HG02981 (cell line): ENCODE results near the gene RAP1A.
"Not testable (repeated sequence)": the region's sequence is repeated elsewhere in the genome, so short reads cannot be mapped to it uniquely, and the experiment has no call there.

Experiments
- ATAC-seq: cut with Tn5 transposase; IDR thresholded peaks from one replicate; pipeline ENCODE4 v1.9.1; 2021; ENCODE audit warnings: mild to moderate bottlenecking, moderate library complexity; ENCODE audit not compliant: unreplicated experiment

The RAP1A gene

GRCh38 chr1:111628153-111628552, 8.6 kb downstream of the RAP1A start:
- no peak for ATAC-seq

- ATAC-seq = no peak
Measured at GRCh38 chr1:111629190-111629954, 9.8 kb downstream of the RAP1A start.

- no peak for ATAC-seq
Measured at GRCh38 chr1:111630567-111630966, 11.0 kb downstream of the RAP1A start.

GRCh38 chr1:111631502-111631901, 11.9 kb downstream of the RAP1A start:
- no peak for ATAC-seq

- not testable (repeated sequence) for ATAC-seq
Measured at GRCh38 chr1:111632771-111633170, 13.2 kb downstream of the RAP1A start.

GRCh38 chr1:111633736-111634247, 14.2 kb downstream of the RAP1A start:
- ATAC-seq = no peak

- ATAC-seq = no peak
Measured at GRCh38 chr1:111635324-111636009, 15.9 kb downstream of the RAP1A start.

GRCh38 chr1:111638320-111638719, 18.7 kb downstream of the RAP1A start:
- ATAC-seq = no peak

GRCh38 chr1:111639602-111640198, 20.1 kb downstream of the RAP1A start:
- no peak for ATAC-seq

- no peak for ATAC-seq
Measured at GRCh38 chr1:111643097-111643496, 23.5 kb downstream of the RAP1A start.

- ATAC-seq = no peak
Measured at GRCh38 chr1:111643696-111644095, 24.1 kb downstream of the RAP1A start.

GRCh38 chr1:111644506-111644905, 24.9 kb downstream of the RAP1A start:
- no peak for ATAC-seq

GRCh38 chr1:111647736-111648135, 28.1 kb downstream of the RAP1A start:
- ATAC-seq = no peak

- no peak for ATAC-seq
Measured at GRCh38 chr1:111648806-111649205, 29.2 kb downstream of the RAP1A start.

GRCh38 chr1:111649227-111649626, 29.6 kb downstream of the RAP1A start:
- ATAC-seq = no peak

GRCh38 chr1:111649648-111650047, 30.1 kb downstream of the RAP1A start:
- ATAC-seq = no peak

- no peak for ATAC-seq
Measured at GRCh38 chr1:111653709-111654108, 34.1 kb downstream of the RAP1A start.

GRCh38 chr1:111654839-111655238, 35.2 kb downstream of the RAP1A start:
- peak; percentile 59 for ATAC-seq

- no peak for ATAC-seq
Measured at GRCh38 chr1:111656086-111657017, 36.8 kb downstream of the RAP1A start.

- no peak for ATAC-seq
Measured at GRCh38 chr1:111658622-111659021, 39.0 kb downstream of the RAP1A start.
